ENCODE data around the gene TBCK. TPM values are rescaled to one million over a fixed set of nuclear protein-coding genes. Genes with fewer than 3 reads are reported as not detected.

The TBCK gene
- total RNA-seq, 1 experiment from 2014 or later, result 25.5 TPM

GRCh38 chr4:106002994-106003393, 313.0 kb downstream of the TBCK start:
- intact Hi-C loops (cut with micrococcal nuclease; ENCODE audit: unreplicated experiment), result no loop called here
- ChIA-PET POLR2A (ENCODE audit: low non-redundant PET) (no interaction called here), CTCF (no interaction called here)
- TF ChIP-seq, protein P1, sequence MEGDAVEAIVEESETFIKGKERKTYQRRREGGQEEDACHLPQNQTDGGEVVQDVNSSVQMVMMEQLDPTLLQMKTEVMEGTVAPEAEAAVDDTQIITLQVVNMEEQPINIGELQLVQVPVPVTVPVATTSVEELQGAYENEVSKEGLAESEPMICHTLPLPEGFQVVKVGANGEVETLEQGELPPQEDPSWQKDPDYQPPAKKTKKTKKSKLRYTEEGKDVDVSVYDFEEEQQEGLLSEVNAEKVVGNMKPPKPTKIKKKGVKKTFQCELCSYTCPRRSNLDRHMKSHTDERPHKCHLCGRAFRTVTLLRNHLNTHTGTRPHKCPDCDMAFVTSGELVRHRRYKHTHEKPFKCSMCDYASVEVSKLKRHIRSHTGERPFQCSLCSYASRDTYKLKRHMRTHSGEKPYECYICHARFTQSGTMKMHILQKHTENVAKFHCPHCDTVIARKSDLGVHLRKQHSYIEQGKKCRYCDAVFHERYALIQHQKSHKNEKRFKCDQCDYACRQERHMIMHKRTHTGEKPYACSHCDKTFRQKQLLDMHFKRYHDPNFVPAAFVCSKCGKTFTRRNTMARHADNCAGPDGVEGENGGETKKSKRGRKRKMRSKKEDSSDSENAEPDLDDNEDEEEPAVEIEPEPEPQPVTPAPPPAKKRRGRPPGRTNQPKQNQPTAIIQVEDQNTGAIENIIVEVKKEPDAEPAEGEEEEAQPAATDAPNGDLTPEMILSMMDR (conservative IDR thresholded peaks at IDR 0.05; ENCODE audit: low read depth, low read length), result no peak
- TF ChIP-seq EZH2 (IDR thresholded peaks at IDR 0.05; ENCODE audit: borderline replicate concordance, low read depth, low read length, poor library complexity, severe bottlenecking), result no peak
- H3K36me3 ChIP-seq (ENCODE audit: insufficient read depth, low read length, poor library complexity, severe bottlenecking), result no peaks in the 10 kb centered on the region
- no peaks in the 10 kb centered on the region for H3K27me3 ChIP-seq (replicated peaks; ENCODE audit: insufficient read depth, low read depth, low read length, poor library complexity)
- BruUV-seq (replicated peaks), result no TSS peak
- no peak overlapping the region for H3K27ac ChIP-seq (ENCODE audit: low read depth, low read length, poor library complexity, severe bottlenecking)
- no peaks in the 10 kb centered on the region for H3K4me1 ChIP-seq (ENCODE audit: insufficient read depth, low read length, poor library complexity, severe bottlenecking)
- no peaks in the 10 kb centered on the region for H3K9me3 ChIP-seq (ENCODE audit: low read depth, low read length, poor library complexity, severe bottlenecking)
- no peak for DNase-seq (ENCODE audit: low spot score)
- H3K4me3 ChIP-seq (ENCODE audit: low read depth, low read length, poor library complexity, severe bottlenecking), result no peak overlapping the region

GRCh38 chr4:105998171-105999063, 317.6 kb downstream of the TBCK start:
- intact Hi-C loops (cut with micrococcal nuclease; ENCODE audit: unreplicated experiment), result no loop called here
- CTCF ChIA-PET, result no interaction called here
- POLR2A ChIA-PET (ENCODE audit: low non-redundant PET), result no interaction called here

GRCh38 chr4:105996845-105997244, 319.2 kb downstream of the TBCK start:
- Histone ChIP-seq H3K4me3 (ENCODE audit: low read depth, low read length, poor library complexity, severe bottlenecking) (no peak overlapping the region), H3K27ac (ENCODE audit: low read depth, low read length, poor library complexity, severe bottlenecking) (no peak overlapping the region), H3K36me3 (ENCODE audit: insufficient read depth, low read length, poor library complexity, severe bottlenecking) (no peaks in the 10 kb centered on the region), H3K4me1 (ENCODE audit: insufficient read depth, low read length, poor library complexity, severe bottlenecking) (no peaks in the 10 kb centered on the region), H3K27me3 (replicated peaks; ENCODE audit: insufficient read depth, low read depth, low read length, poor library complexity) (no peaks in the 10 kb centered on the region), H3K9me3 (ENCODE audit: low read depth, low read length, poor library complexity, severe bottlenecking) (no peaks in the 10 kb centered on the region)
- ChIA-PET POLR2A (ENCODE audit: low non-redundant PET) (no interaction called here), CTCF (no interaction called here)
- intact Hi-C loops (cut with micrococcal nuclease; ENCODE audit: unreplicated experiment), result no loop called here
- DNase-seq (ENCODE audit: low spot score), result no peak
- no peak for TF ChIP-seq EZH2 (IDR thresholded peaks at IDR 0.05; ENCODE audit: borderline replicate concordance, low read depth, low read length, poor library complexity, severe bottlenecking)
- TF ChIP-seq, protein P1 (conservative IDR thresholded peaks at IDR 0.05; ENCODE audit: low read depth, low read length), result no peak
- BruUV-seq (replicated peaks), result no TSS peak

More at GRCh38 chr4:105998171-105999063, 317.6 kb downstream of the TBCK start:
- H3K4me1 ChIP-seq (ENCODE audit: insufficient read depth, low read length, poor library complexity, severe bottlenecking), result no peaks in the 10 kb centered on the region
- BruUV-seq (replicated peaks), result no TSS peak
- no peaks in the 10 kb centered on the region for H3K9me3 ChIP-seq (ENCODE audit: low read depth, low read length, poor library complexity, severe bottlenecking)
- H3K4me3 ChIP-seq (ENCODE audit: low read depth, low read length, poor library complexity, severe bottlenecking), result no peak overlapping the region
- DNase-seq (ENCODE audit: low spot score), result no peak
- no peak overlapping the region for H3K27ac ChIP-seq (ENCODE audit: low read depth, low read length, poor library complexity, severe bottlenecking)
- H3K27me3 ChIP-seq (replicated peaks; ENCODE audit: insufficient read depth, low read depth, low read length, poor library complexity), result no peaks in the 10 kb centered on the region
- H3K36me3 ChIP-seq (ENCODE audit: insufficient read depth, low read length, poor library complexity, severe bottlenecking), result no peaks in the 10 kb centered on the region
- TF ChIP-seq, protein P1 (conservative IDR thresholded peaks at IDR 0.05; ENCODE audit: low read depth, low read length), result no peak
- no peak for TF ChIP-seq EZH2 (IDR thresholded peaks at IDR 0.05; ENCODE audit: borderline replicate concordance, low read depth, low read length, poor library complexity, severe bottlenecking)

All from A673 (cell line).